IPS DF 6.9 (cell line): ENCODE measurements around the gene IL1R1.

Source experiments
- DNase-seq: peaks from one replicate; pipeline ENCODE4 v3.0.0-alpha.2; 2013; ENCODE audit warnings: low read depth, low spot score
- H3K27ac ChIP-seq: one replicate; pipeline ENCODE4 v1.5.1; 2013; ENCODE audit warnings: low read length, control low read depth
- H3K27me3 ChIP-seq: 2 replicates; pipeline ENCODE4 v1.6.1; 2013; ENCODE audit warnings: mild to moderate bottlenecking, low read length; ENCODE audit not compliant: control insufficient read depth, insufficient read depth
- H3K36me3 ChIP-seq: 2 replicates; pipeline ENCODE4 v1.6.1; 2013; ENCODE audit warnings: low read length; ENCODE audit not compliant: control insufficient read depth, insufficient read depth
- H3K4me1 ChIP-seq: 2 replicates; pipeline ENCODE4 v1.6.1; 2013; ENCODE audit warnings: low read length; ENCODE audit not compliant: control insufficient read depth, insufficient read depth
- H3K4me3 ChIP-seq: 2 replicates; pipeline ENCODE4 v1.5.1; 2013; ENCODE audit warnings: mild to moderate bottlenecking, low read length
- H3K9me3 ChIP-seq: 2 replicates; pipeline ENCODE4 v1.6.1; 2013; ENCODE audit warnings: low read length, inconsistent platforms; ENCODE audit not compliant: control insufficient read depth, insufficient read depth
- WGBS: extraction: QIAGEN DNeasy Blood & Tissue Kit; methylation state at CpG from one replicate; pipeline ENCODE4 v1.1.7; 2013; ENCODE audit warnings: mixed read lengths, missing lambda C conversion rate; ENCODE audit not compliant: insufficient read length, insufficient coverage; 5-methylcytosine and 5-hydroxymethylcytosine counted together

IL1R1 gene

DNA sequence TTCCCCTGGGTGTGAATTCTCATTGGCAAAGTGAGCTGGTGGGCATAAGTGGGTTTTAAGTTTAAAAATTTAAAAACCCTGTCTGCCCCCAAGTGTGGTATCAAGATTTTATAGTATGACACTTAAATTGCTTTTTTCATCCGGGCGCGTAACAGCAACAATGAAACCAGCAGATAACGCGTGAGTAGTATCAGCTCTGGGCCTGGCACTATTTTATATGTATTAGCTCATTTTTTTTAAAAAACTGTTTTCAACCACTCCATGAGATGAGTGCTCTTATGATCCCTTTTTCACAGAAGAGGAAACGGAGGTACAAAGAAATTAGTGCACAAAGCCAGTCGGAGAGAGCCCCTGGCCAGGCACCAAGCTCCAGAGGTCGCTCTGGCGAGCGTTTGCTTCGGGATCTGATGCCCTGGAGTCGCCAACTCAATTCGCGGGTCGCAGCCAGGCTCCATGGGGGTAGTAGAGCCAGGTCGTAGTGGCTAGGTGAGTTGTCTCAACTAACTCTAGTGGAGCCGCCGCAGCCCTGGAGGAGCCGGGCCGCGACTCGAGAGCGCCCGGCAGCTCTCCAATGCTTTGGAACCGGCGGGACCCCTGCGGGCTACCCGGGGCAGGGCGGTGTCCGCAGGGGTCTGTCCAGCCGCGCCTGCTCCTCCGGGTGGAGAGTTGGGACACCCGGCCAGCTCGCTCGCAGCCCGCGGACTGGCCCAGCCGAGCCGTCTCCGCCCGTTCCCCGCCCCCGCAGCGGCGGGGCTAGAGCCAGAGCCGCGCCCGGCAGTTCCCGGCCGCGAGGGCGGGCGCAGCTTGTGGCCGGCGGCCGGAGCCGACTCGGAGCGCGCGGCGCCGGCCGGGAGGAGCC lies at the start of gene IL1R1:
Gene IL1R1 (plus strand): TSS at position 777 of the 859 bp plus-strand sequence. CDS start 14,979 bp downstream, outside the sequence.
- Histone ChIP-seq H3K4me1 (no peaks in the 10 kb centered on the region), H3K27me3 (peaks cover 8% of the 10 kb centered on the region), H3K4me3 (peak within 1 kb of the TSS; percentile 65), H3K9me3 (no peaks in the 10 kb centered on the region), H3K36me3 (no peaks in the 10 kb centered on the region), H3K27ac (no peak within 1 kb of the TSS)
- no peak for DNase-seq
- WGBS: no CpG with 5 or more reads among the region's 65 CpGs

- DNase-seq: no peak
- no peaks in the 10 kb centered on the region for H3K4me1 ChIP-seq
- H3K4me3 ChIP-seq: no peak overlapping the region
- no peak overlapping the region for H3K27ac ChIP-seq
- H3K36me3 ChIP-seq: no peaks in the 10 kb centered on the region
- no peaks in the 10 kb centered on the region for H3K9me3 ChIP-seq
- no peaks in the 10 kb centered on the region for H3K27me3 ChIP-seq
- WGBS: no CpG with 5 or more reads among the region's 13 CpGs
Measured at GRCh38 chr2:102093662-102094061, 48.9 kb upstream of the IL1R1 start.

- Histone ChIP-seq H3K9me3 (no peaks in the 10 kb centered on the region), H3K4me3 (no peak overlapping the region), H3K4me1 (no peaks in the 10 kb centered on the region), H3K36me3 (no peaks in the 10 kb centered on the region), H3K27ac (no peak overlapping the region), H3K27me3 (no peaks in the 10 kb centered on the region)
- no CpG with 5 or more reads among the region's 4 CpGs for WGBS
- no peak for DNase-seq
Measured at GRCh38 chr2:102094917-102095316, 47.6 kb upstream of the IL1R1 start.

DNA sequence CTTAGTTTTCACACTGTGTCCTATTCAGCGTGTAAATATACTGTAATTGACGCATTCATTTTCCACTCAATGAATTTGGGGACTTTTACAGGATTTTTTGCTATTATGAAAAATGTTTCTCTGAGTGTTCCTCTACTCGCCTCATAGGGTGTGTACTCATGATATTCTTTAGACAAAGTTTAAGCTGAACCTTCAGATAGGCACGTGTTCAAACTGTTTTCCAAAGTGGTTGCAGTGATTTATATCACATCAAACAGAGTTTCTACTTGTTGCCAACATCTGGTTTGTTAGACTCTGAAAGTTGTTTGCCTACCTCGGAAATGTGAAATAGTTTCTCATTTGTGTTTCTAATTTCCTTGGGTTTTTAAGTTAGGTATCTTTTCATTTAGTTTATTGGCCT lies 46.4 kb upstream of the IL1R1 start:
- Histone ChIP-seq H3K9me3 (no peaks in the 10 kb centered on the region), H3K27me3 (no peaks in the 10 kb centered on the region), H3K4me1 (no peaks in the 10 kb centered on the region), H3K27ac (no peak overlapping the region), H3K36me3 (no peaks in the 10 kb centered on the region), H3K4me3 (no peak overlapping the region)
- no peak for DNase-seq
- WGBS: no CpG with 5 or more reads among the region's 5 CpGs

DNA sequence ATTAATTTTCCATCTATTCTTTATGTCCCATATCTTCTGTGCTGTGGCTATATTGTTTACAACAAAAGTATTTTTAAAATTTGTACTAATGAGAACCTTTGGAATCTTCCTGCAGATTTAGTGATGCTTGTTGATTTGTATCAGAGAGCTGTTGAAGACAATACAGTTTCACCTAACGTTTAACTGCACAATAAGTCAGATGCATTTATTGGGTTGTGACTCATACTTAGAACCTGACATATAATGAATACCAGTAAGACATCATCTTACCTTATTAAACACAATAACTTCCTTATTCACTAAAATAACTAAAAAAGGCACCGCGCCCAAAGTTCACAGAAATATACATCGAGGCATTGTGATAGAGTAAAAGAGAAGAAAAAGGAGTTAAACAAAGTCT lies 43.8 kb upstream of the IL1R1 start:
- Histone ChIP-seq H3K4me3 (no peak overlapping the region), H3K27me3 (no peaks in the 10 kb centered on the region), H3K27ac (no peak overlapping the region), H3K4me1 (no peaks in the 10 kb centered on the region), H3K9me3 (no peaks in the 10 kb centered on the region), H3K36me3 (no peaks in the 10 kb centered on the region)
- no peak for DNase-seq
- WGBS: 100% methylated on average over 2 of the region's 4 CpGs

DNA sequence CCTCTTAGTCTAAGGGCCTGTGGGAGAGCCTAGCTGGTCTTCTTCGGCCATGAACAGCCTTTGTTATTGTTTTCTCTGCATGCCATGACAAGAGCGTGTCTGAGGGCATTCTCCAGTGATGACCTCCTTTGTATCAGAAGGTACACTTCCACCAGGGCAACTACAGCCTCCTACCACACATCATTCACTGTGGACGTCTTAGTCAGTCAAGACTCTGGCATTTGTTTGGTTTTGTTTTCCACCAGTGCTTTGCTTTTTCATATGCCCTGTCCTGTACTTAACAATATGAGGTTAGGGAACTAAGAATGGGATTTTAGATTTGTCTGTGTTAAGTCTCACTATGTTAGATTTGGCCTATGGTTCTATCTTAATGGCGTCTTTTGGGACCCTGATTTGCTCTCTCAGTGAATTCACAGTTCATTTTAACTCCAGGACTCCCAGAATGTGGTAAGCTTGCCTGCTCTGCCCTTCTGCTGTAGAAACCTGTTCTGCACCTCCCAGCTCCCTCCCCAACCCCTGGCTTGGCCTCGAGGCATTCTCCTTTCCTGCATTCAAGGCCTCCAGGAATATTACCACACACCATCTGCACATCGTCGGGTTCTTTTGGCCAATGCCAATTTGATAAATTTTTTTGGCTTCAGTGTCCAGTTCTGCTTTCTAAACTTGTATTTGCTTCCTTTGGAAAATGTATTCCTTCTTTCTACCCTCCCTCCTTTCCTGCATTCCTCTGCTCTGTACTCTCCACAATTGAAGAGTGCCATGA lies 42.8 kb upstream of the IL1R1 start:
- Histone ChIP-seq H3K27me3 (no peaks in the 10 kb centered on the region), H3K9me3 (no peaks in the 10 kb centered on the region), H3K27ac (no peak overlapping the region), H3K36me3 (no peaks in the 10 kb centered on the region), H3K4me3 (no peak overlapping the region), H3K4me1 (no peaks in the 10 kb centered on the region)
- DNase-seq: no peak
- WGBS: no CpG with 5 or more reads among the region's 7 CpGs

- no CpG with 5 or more reads among the region's 5 CpGs for WGBS
- no peaks in the 10 kb centered on the region for H3K27me3 ChIP-seq
- H3K9me3 ChIP-seq: no peaks in the 10 kb centered on the region
- H3K4me1 ChIP-seq: no peaks in the 10 kb centered on the region
- no peak for DNase-seq
- H3K27ac ChIP-seq: no peak overlapping the region
- no peaks in the 10 kb centered on the region for H3K36me3 ChIP-seq
- H3K4me3 ChIP-seq: no peak overlapping the region
Measured at GRCh38 chr2:102100371-102101096, 42.0 kb upstream of the IL1R1 start.

DNA sequence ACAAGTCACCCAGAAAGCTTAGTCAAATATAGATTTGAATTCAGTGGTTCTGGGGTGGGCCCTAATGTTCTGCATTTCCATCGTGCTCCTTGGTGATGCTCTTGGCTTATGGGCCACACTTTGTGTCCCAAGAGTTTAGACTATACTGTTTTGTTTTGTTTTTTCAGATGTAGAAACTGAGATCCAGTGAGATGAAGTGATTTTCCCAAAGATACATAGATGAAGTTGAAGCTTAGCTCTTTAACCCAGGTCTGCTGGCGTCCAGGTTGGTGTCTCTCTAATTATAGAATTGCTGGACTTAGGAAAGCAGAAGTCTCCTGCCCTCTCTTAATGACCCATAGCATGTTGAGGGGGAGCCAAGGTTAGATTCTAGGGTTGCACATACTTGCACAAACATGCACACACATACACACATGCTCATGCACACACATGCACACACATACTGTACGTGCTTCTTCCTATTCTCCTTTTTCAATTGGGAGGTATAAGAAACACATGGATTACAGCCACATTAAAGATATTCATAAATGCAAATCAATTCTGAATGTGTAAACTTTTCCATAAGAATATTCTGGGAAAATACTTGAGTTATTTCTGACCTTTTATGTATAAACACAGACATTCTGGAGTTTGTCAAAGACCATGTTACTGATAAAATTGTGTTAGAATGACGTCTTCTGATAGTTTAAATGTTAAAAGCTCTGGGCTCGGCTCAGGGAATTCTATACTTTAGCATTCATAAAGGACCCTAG lies 41.3 kb upstream of the IL1R1 start:
- WGBS: no CpG with 5 or more reads among the region's 5 CpGs
- H3K36me3 ChIP-seq: no peaks in the 10 kb centered on the region
- H3K4me3 ChIP-seq: no peak overlapping the region
- DNase-seq: no peak
- H3K27me3 ChIP-seq: no peaks in the 10 kb centered on the region
- H3K4me1 ChIP-seq: no peaks in the 10 kb centered on the region
- no peaks in the 10 kb centered on the region for H3K9me3 ChIP-seq
- no peak overlapping the region for H3K27ac ChIP-seq

- Histone ChIP-seq H3K9me3 (no peaks in the 10 kb centered on the region), H3K27me3 (no peaks in the 10 kb centered on the region), H3K27ac (no peak overlapping the region), H3K36me3 (no peaks in the 10 kb centered on the region), H3K4me3 (no peak overlapping the region), H3K4me1 (no peaks in the 10 kb centered on the region)
- WGBS: no CpG with 5 or more reads among the region's 4 CpGs
- DNase-seq: no peak
Measured at GRCh38 chr2:102101849-102102635, 40.5 kb upstream of the IL1R1 start.
